IMR-90 (cell line): ENCODE data around the gene SH3BP2.

Experiments used
- TF ChIP-seq, protein P1 (sequence below): fragments of 150-350 bp; IDR thresholded peaks from 2 replicates; pipeline ENCODE4 v1.6.1; 2017; ENCODE audit warnings: mild to moderate bottlenecking, antibody characterized with exemption, low read length, low read depth
- TF ChIP-seq, protein P2 (sequence below): conservative IDR thresholded peaks from 2 replicates; pipeline ENCODE4 v1.5.1; 2012; ENCODE audit warnings: mild to moderate bottlenecking, low read depth, low read length, improper control_type of control experiment

DNA sequence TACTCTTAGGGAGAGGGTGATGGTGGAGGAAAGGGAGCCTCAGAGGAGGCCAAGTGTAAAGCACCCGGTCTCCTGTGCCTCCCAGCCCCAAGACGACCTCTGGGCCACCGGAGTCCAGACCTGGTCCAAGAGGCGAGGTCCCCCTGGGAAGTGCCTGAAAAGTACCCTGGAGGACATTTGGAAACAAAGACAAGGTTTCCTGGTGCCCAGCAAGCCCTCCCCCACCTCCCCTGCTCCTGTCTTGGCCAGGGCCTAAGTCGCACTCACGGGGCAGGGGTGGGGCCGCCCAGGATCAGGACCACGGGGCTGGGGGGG is 532 bp upstream of the SH3BP2 start:
- TF ChIP-seq, protein P1, sequence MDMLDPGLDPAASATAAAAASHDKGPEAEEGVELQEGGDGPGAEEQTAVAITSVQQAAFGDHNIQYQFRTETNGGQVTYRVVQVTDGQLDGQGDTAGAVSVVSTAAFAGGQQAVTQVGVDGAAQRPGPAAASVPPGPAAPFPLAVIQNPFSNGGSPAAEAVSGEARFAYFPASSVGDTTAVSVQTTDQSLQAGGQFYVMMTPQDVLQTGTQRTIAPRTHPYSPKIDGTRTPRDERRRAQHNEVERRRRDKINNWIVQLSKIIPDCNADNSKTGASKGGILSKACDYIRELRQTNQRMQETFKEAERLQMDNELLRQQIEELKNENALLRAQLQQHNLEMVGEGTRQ = no peak
- TF ChIP-seq, protein P2, sequence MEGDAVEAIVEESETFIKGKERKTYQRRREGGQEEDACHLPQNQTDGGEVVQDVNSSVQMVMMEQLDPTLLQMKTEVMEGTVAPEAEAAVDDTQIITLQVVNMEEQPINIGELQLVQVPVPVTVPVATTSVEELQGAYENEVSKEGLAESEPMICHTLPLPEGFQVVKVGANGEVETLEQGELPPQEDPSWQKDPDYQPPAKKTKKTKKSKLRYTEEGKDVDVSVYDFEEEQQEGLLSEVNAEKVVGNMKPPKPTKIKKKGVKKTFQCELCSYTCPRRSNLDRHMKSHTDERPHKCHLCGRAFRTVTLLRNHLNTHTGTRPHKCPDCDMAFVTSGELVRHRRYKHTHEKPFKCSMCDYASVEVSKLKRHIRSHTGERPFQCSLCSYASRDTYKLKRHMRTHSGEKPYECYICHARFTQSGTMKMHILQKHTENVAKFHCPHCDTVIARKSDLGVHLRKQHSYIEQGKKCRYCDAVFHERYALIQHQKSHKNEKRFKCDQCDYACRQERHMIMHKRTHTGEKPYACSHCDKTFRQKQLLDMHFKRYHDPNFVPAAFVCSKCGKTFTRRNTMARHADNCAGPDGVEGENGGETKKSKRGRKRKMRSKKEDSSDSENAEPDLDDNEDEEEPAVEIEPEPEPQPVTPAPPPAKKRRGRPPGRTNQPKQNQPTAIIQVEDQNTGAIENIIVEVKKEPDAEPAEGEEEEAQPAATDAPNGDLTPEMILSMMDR = no peak
